ENCODE results near the gene SPSB3.

GRCh38 chr16:1764971-1765370, 17.4 kb downstream of the SPSB3 start:
- TF ChIP-seq, protein P1, sequence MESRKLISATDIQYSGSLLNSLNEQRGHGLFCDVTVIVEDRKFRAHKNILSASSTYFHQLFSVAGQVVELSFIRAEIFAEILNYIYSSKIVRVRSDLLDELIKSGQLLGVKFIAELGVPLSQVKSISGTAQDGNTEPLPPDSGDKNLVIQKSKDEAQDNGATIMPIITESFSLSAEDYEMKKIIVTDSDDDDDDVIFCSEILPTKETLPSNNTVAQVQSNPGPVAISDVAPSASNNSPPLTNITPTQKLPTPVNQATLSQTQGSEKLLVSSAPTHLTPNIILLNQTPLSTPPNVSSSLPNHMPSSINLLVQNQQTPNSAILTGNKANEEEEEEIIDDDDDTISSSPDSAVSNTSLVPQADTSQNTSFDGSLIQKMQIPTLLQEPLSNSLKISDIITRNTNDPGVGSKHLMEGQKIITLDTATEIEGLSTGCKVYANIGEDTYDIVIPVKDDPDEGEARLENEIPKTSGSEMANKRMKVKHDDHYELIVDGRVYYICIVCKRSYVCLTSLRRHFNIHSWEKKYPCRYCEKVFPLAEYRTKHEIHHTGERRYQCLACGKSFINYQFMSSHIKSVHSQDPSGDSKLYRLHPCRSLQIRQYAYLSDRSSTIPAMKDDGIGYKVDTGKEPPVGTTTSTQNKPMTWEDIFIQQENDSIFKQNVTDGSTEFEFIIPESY (IDR thresholded peaks at IDR 0.05), result no peak
- no peak for TF ChIP-seq YY1 (IDR thresholded peaks at IDR 0.05)
- TF ChIP-seq CTCF (IDR thresholded peaks at IDR 0.05; ENCODE audit: low read depth, low read length, missing input control), result no peak
- TF ChIP-seq HNF4G (IDR thresholded peaks at IDR 0.05), result no peak
- TF ChIP-seq, protein P2, sequence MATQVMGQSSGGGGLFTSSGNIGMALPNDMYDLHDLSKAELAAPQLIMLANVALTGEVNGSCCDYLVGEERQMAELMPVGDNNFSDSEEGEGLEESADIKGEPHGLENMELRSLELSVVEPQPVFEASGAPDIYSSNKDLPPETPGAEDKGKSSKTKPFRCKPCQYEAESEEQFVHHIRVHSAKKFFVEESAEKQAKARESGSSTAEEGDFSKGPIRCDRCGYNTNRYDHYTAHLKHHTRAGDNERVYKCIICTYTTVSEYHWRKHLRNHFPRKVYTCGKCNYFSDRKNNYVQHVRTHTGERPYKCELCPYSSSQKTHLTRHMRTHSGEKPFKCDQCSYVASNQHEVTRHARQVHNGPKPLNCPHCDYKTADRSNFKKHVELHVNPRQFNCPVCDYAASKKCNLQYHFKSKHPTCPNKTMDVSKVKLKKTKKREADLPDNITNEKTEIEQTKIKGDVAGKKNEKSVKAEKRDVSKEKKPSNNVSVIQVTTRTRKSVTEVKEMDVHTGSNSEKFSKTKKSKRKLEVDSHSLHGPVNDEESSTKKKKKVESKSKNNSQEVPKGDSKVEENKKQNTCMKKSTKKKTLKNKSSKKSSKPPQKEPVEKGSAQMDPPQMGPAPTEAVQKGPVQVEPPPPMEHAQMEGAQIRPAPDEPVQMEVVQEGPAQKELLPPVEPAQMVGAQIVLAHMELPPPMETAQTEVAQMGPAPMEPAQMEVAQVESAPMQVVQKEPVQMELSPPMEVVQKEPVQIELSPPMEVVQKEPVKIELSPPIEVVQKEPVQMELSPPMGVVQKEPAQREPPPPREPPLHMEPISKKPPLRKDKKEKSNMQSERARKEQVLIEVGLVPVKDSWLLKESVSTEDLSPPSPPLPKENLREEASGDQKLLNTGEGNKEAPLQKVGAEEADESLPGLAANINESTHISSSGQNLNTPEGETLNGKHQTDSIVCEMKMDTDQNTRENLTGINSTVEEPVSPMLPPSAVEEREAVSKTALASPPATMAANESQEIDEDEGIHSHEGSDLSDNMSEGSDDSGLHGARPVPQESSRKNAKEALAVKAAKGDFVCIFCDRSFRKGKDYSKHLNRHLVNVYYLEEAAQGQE (IDR thresholded peaks at IDR 0.05), result no peak
- no peak for TF ChIP-seq RAD21 (IDR thresholded peaks at IDR 0.05)
- TF ChIP-seq TAF1 (conservative IDR thresholded peaks at IDR 0.05), result no peak
- no peak for TF ChIP-seq JUND (IDR thresholded peaks at IDR 0.05)
- TF ChIP-seq GABPA (IDR thresholded peaks at IDR 0.05 in 1 of 2, conservative IDR thresholded peaks at IDR 0.05 in 1 of 2), result no peak
- no peak for TF ChIP-seq MAX (IDR thresholded peaks at IDR 0.05)
- no peak for TF ChIP-seq EGR1 (IDR thresholded peaks at IDR 0.05; ENCODE audit: low read depth in 2 of 2)
- no peak for TF ChIP-seq ATF3 (IDR thresholded peaks at IDR 0.05)
- no peak for TF ChIP-seq SP1 (IDR thresholded peaks at IDR 0.05)
- no peak for TF ChIP-seq RXRA (IDR thresholded peaks at IDR 0.05)

Data from liver (tissue), 3 donors.